SU-DHL-6 (cell line): ENCODE measurements around the gene VENTX.

ENCODE experiments used
- H2AFZ ChIP-seq: fragments of 200-600 bp; sonication (generic); 2 replicates; pipeline ENCODE4 v1.6.1; 2014; ENCODE audit warnings: low read depth, mild to moderate bottlenecking, moderate library complexity, mixed read lengths, antibody characterized with exemption, low read length; ENCODE audit not compliant: severe bottlenecking
- H3F3A ChIP-seq: fragments of 200-600 bp; shearing (Covaris generic); 2 replicates; pipeline ENCODE4 v1.6.0; 2016; ENCODE audit warnings: antibody characterized with exemption, mild to moderate bottlenecking; ENCODE audit not compliant: insufficient read depth
- H3K27ac ChIP-seq: fragments of 200-600 bp; sonication (generic); 2 replicates; pipeline ENCODE4 v1.5.1; 2016; ENCODE audit warnings: low read depth, mild to moderate bottlenecking, low read length, moderate library complexity, mixed read lengths
- H3K27me3 ChIP-seq: fragments of 200-600 bp; sonication (generic), shearing (Covaris generic); 2 replicates; pipeline ENCODE4 v1.6.0; 2014; ENCODE audit warnings: mild to moderate bottlenecking, low read length
- H3K36me3 ChIP-seq: fragments of 200-600 bp; sonication (generic); 2 replicates; pipeline ENCODE4 v1.6.1; 2014; ENCODE audit warnings: mild to moderate bottlenecking, low read length, mixed read lengths
- H3K4me2 ChIP-seq: fragments of 300-600, 200-600 bp; shearing (Covaris generic), sonication (generic); 2 replicates; pipeline ENCODE4 v1.6.0; 2014; ENCODE audit warnings: low read length, low read depth, mild to moderate bottlenecking; ENCODE audit not compliant: poor library complexity, severe bottlenecking
- H3K4me3 ChIP-seq: fragments of 200-600 bp; sonication (generic); 2 replicates; pipeline ENCODE4 v1.5.1; 2014; ENCODE audit warnings: antibody characterized with exemption, low read length, mild to moderate bottlenecking, mixed read lengths; ENCODE audit not compliant: insufficient read depth, poor library complexity, severe bottlenecking
- H3K79me2 ChIP-seq: fragments of 200-600 bp; sonication (generic); 2 replicates; pipeline ENCODE4 v1.6.1; 2014; ENCODE audit warnings: mild to moderate bottlenecking, low read length, moderate library complexity; ENCODE audit not compliant: insufficient read depth
- H3K9ac ChIP-seq: fragments of 200-600 bp; sonication (generic); 2 replicates; pipeline ENCODE4 v1.7.0; 2014; ENCODE audit warnings: mild to moderate bottlenecking, low read length
- H3K9me2 ChIP-seq: fragments of 200-600 bp; sonication (generic); replicated peaks from 2 replicates; pipeline ENCODE4 v1.6.1; 2014; ENCODE audit warnings: low read length; ENCODE audit not compliant: insufficient read depth
- H3K9me3 ChIP-seq: fragments of 200-600 bp; sonication (generic); 2 replicates; pipeline ENCODE4 v1.6.1; 2014; ENCODE audit warnings: low read length, mixed read lengths; ENCODE audit not compliant: insufficient read depth
- H4K20me1 ChIP-seq: fragments of 200-600 bp; sonication (generic); 2 replicates; pipeline ENCODE4 v1.6.1; 2014; ENCODE audit warnings: low read depth, mild to moderate bottlenecking, antibody characterized with exemption, low read length, moderate library complexity, mixed read lengths
- CTCF ChIP-seq: fragments of 200-600 bp; sonication (generic); IDR thresholded peaks from one replicate; pipeline ENCODE4 v1.5.1; 2017; ENCODE audit warnings: antibody characterized with exemption, mild to moderate bottlenecking, low read length, moderate library complexity; ENCODE audit not compliant: insufficient read depth, poor library complexity, severe bottlenecking
- EZH2phosphoT487 ChIP-seq: fragments of 200-600 bp; sonication (generic), shearing (Covaris generic); conservative IDR thresholded peaks from 2 replicates; pipeline ENCODE4 v1.6.1; 2018; ENCODE audit warnings: mild to moderate bottlenecking, antibody characterized with exemption, low read length, moderate library complexity, mixed read lengths

The VENTX gene

DNA sequence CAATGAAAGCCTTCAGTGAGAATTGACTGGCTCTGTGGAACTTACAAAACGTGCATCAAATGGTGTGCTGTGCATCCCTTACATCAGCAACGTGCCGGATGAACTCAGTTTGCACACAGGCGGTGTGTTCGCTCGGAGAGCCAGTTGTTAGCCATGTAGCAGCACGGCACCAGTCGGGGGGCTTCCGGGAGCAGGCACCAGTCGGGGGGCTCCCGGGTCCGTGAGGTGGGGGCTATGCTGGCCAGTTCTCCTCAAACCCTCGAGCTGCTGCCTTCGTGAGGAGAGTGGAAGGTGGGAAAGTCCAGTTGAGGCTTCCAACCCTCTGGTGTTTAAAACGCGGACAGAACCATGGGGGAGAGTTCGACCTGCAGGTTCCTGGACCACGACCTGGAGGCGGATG lies 42.6 kb upstream of the VENTX start:
- Histone ChIP-seq H2AFZ (no peak overlapping the region), H3K9me3 (no peaks in the 10 kb centered on the region), H3K27ac (no peak overlapping the region), H4K20me1 (no peaks in the 10 kb centered on the region), H3K4me2 (no peak overlapping the region), H3F3A (no peaks in the 10 kb centered on the region), H3K36me3 (no peaks in the 10 kb centered on the region), H3K9ac (no peak overlapping the region), H3K4me3 (no peak overlapping the region), H3K27me3 (no peaks in the 10 kb centered on the region), H3K79me2 (no peaks in the 10 kb centered on the region), H3K9me2 (no peaks in the 10 kb centered on the region)
- TF ChIP-seq CTCF: no peak
- no peak for TF ChIP-seq EZH2phosphoT487

DNA sequence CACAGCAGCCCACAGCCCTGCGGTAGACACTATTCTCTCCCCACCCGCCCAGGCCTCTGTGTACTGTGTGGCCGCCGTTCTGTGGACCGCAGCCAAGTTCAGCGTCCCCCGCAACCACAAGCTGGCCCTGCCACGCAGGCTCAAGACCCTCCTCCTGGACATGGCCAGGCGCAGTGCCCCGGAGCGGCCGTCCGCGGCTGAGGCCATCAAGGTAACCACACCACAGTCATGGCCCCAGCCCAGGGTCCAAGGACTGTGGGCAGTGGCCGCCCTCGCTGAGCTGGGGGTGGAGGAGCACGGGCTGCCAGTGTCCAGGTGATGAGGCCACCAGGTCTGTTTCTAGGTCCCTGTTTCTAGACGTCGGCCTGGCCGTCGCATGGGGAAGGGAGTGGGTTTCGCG lies 42.0 kb upstream of the VENTX start:
- H3K36me3 ChIP-seq: no peaks in the 10 kb centered on the region
- no peaks in the 10 kb centered on the region for H3K9me3 ChIP-seq

DNA sequence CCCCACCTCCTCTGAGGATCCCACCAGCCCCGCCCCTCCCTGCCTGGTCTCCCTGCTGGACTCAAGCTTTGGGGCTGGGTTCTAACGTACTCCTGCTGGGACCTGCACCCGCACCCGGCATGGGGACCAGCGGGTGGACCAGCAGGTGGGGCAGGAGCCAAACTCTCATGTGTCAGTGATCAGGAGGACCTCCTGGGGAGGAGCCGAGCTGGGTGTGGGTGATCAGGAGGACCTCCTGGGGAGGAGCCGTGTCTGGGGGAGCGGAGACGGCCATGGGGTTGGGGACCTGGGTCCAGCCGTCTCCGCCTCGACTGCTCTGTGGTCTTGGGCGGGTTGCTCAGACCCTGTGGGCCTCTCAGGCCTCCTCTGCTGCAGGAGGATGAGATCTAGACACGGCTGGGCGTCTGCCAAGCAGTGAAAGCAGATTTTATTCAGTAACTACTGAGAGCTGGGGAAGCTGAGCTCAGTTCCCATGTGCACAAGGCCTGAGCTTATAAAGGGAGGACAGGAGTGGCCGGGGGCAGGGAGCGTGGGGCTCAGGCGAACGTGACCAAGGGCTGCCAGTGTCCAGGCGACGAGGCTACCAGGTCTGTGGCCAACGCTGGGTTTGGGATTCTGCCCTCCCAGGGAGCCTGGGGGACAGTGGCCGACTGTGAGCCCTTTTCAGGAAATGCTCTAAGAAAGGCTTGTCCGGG lies 41.3 kb upstream of the VENTX start:
- no peaks in the 10 kb centered on the region for H3K27me3 ChIP-seq
- no peak overlapping the region for H3K27ac ChIP-seq
- H3K36me3 ChIP-seq: no peaks in the 10 kb centered on the region
- TF ChIP-seq CTCF (no peak), EZH2phosphoT487 (no peak)
- no peak overlapping the region for H3K4me2 ChIP-seq
- no peak overlapping the region for H3K4me3 ChIP-seq
- H3F3A ChIP-seq: no peaks in the 10 kb centered on the region
- H3K9ac ChIP-seq: no peak overlapping the region
- no peak overlapping the region for H2AFZ ChIP-seq
- H3K79me2 ChIP-seq: no peaks in the 10 kb centered on the region
- no peaks in the 10 kb centered on the region for H3K9me3 ChIP-seq
- no peaks in the 10 kb centered on the region for H3K9me2 ChIP-seq
- H4K20me1 ChIP-seq: no peaks in the 10 kb centered on the region

More for the DNA sequence above, 42.0 kb upstream of the VENTX start:
- H4K20me1 ChIP-seq: no peaks in the 10 kb centered on the region
- H3F3A ChIP-seq: no peaks in the 10 kb centered on the region
- H3K79me2 ChIP-seq: no peaks in the 10 kb centered on the region
- no peaks in the 10 kb centered on the region for H3K9me2 ChIP-seq
- H3K4me3 ChIP-seq: no peak overlapping the region
- H3K27ac ChIP-seq: no peak overlapping the region
- H3K9ac ChIP-seq: no peak overlapping the region
- H2AFZ ChIP-seq: no peak overlapping the region
- no peak overlapping the region for H3K4me2 ChIP-seq
- H3K27me3 ChIP-seq: no peaks in the 10 kb centered on the region
- TF ChIP-seq EZH2phosphoT487 (no peak), CTCF (no peak)
